ENCODE measurements around the gene NFATC3. TPM values are rescaled to one million over a fixed set of nuclear protein-coding genes. Genes with fewer than 3 reads are reported as not detected.

Gene NFATC3
- total RNA-seq, 1 donor from 2014 or later, result 33.1 TPM

DNA sequence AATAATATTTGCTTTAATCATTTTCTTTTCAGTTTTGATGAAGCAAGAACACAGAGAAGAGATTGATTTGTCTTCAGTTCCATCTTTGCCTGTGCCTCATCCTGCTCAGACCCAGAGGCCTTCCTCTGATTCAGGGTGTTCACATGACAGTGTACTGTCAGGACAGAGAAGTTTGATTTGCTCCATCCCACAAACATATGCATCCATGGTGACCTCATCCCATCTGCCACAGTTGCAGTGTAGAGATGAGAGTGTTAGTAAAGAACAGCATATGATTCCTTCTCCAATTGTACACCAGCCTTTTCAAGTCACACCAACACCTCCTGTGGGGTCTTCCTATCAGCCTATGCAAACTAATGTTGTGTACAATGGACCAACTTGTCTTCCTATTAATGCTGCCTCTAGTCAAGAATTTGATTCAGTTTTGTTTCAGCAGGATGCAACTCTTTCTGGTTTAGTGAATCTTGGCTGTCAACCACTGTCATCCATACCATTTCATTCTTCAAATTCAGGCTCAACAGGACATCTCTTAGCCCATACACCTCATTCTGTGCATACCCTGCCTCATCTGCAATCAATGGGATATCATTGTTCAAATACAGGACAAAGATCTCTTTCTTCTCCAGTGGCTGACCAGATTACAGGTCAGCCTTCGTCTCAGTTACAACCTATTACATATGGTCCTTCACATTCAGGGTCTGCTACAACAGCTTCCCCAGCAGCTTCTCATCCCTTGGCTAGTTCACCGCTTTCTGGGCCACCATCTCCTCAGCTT lies 105.8 kb downstream of the NFATC3 start:
- Mint-ChIP-seq H3K36me3 (ENCODE audit: unreplicated experiment) (peaks cover 8% of the 10 kb centered on the region), H3K9me3 (ENCODE audit: unreplicated experiment) (peaks cover 3% of the 10 kb centered on the region), H3K27ac (ENCODE audit: unreplicated experiment) (peak overlapping the region; percentile 92), H3K27me3 (ENCODE audit: unreplicated experiment) (no peaks in the 10 kb centered on the region), H3K4me1 (ENCODE audit: low read depth, unreplicated experiment) (peaks cover 12% of the 10 kb centered on the region), H3K4me3 (ENCODE audit: unreplicated experiment) (peak overlapping the region; percentile 57)
- TF ChIP-seq, protein P1, sequence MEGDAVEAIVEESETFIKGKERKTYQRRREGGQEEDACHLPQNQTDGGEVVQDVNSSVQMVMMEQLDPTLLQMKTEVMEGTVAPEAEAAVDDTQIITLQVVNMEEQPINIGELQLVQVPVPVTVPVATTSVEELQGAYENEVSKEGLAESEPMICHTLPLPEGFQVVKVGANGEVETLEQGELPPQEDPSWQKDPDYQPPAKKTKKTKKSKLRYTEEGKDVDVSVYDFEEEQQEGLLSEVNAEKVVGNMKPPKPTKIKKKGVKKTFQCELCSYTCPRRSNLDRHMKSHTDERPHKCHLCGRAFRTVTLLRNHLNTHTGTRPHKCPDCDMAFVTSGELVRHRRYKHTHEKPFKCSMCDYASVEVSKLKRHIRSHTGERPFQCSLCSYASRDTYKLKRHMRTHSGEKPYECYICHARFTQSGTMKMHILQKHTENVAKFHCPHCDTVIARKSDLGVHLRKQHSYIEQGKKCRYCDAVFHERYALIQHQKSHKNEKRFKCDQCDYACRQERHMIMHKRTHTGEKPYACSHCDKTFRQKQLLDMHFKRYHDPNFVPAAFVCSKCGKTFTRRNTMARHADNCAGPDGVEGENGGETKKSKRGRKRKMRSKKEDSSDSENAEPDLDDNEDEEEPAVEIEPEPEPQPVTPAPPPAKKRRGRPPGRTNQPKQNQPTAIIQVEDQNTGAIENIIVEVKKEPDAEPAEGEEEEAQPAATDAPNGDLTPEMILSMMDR (IDR thresholded peaks at IDR 0.05; ENCODE audit: partially characterized antibody, unreplicated experiment), result no peak
- peak; percentile 44 for DNase-seq

DNA sequence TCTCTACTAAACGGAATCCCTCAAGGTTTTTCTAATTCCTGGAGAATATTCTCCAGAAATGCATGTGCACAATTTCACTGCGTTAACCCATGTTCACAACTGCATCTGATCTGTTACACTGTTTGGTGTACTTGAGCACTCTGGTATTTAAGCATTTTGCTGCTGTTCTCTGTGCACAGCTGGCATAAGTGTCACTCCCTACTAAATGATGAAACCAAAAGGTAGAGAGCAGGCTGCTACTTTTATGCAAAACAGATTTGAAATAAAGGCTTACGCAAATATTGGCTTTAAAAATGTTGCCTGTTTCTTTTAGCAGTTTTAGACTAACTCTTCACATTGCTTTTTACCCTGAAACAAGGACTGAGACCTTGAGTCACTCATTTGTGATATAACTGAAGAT lies 109.1 kb downstream of the NFATC3 start:
- Mint-ChIP-seq H3K4me1 (ENCODE audit: low read depth, unreplicated experiment) (peaks cover 12% of the 10 kb centered on the region), H3K27ac (ENCODE audit: unreplicated experiment) (peak overlapping the region; percentile 59), H3K27me3 (ENCODE audit: unreplicated experiment) (no peaks in the 10 kb centered on the region)

DNA sequence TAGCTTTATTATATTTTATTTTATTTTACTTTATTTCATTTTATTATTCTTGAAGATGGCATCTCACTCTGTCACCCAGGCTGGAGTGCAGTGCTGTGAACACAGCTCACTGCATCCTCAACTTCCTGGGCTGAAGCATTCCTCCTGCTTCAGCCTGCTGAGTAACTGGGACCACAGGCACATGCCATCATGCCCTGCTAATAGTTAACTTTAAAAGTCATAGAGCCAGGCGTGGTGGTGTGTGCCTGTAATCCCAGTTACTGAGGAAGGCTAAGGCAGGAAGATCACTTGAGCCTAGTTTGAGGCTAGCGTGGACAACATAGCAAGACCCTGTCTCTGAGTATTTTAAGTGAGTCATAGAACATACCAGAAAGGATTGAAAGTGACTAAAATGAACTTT lies 112.1 kb downstream of the NFATC3 start:
- TF ChIP-seq, protein P1 (IDR thresholded peaks at IDR 0.05; ENCODE audit: partially characterized antibody, unreplicated experiment), result no peak
- DNase-seq, result no peak
- H3K27ac Mint-ChIP-seq (ENCODE audit: unreplicated experiment), result no peak overlapping the region
- H3K4me1 Mint-ChIP-seq (ENCODE audit: low read depth, unreplicated experiment), result peaks cover 4% of the 10 kb centered on the region
- no peaks in the 10 kb centered on the region for H3K36me3 Mint-ChIP-seq (ENCODE audit: unreplicated experiment)
- no peaks in the 10 kb centered on the region for H3K9me3 Mint-ChIP-seq (ENCODE audit: unreplicated experiment)
- H3K4me3 Mint-ChIP-seq (ENCODE audit: unreplicated experiment), result no peak overlapping the region
- no peaks in the 10 kb centered on the region for H3K27me3 Mint-ChIP-seq (ENCODE audit: unreplicated experiment)

More for the DNA sequence above, 109.1 kb downstream of the NFATC3 start:
- peaks cover 4% of the 10 kb centered on the region for H3K36me3 Mint-ChIP-seq (ENCODE audit: unreplicated experiment)
- TF ChIP-seq, protein P1 (IDR thresholded peaks at IDR 0.05; ENCODE audit: partially characterized antibody, unreplicated experiment), result no peak
- no peak overlapping the region for H3K4me3 Mint-ChIP-seq (ENCODE audit: unreplicated experiment)
- DNase-seq, result no peak
- peaks cover 2% of the 10 kb centered on the region for H3K9me3 Mint-ChIP-seq (ENCODE audit: unreplicated experiment)

DNA sequence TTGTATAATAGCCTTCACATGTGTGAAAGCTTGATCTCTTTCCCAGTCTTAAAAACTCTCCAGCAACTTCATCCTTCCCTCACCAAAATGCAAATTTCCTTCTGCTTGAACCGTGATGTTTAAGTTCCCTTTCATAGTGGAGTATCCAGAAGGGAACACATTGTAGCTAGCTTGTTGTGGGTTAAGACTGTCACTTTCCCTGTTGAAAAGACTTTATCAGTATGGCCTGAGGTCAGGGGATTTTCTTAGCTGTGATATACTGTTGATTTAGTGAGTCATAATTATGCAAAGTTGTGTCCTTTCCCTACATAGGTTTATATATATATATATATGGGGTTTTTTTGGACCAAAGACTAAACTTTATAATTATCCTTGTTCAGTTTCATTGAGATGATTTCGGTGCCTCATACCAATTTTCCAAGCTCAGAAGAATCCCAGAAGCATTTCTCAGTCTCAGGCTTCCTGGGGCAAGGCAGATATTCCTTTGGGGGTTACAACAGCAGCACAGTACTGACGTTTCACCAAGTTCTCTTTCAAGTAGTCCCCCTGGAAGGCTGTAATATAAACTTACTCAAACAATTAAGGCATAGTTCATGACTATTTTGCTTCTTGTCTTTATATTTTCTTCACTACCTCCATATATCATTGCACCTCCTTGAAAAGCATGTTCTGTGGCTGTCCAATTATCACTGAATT lies 115.1 kb downstream of the NFATC3 start:
- no peaks in the 10 kb centered on the region for H3K27me3 Mint-ChIP-seq (ENCODE audit: unreplicated experiment)
- no peaks in the 10 kb centered on the region for H3K36me3 Mint-ChIP-seq (ENCODE audit: unreplicated experiment)
- H3K27ac Mint-ChIP-seq (ENCODE audit: unreplicated experiment), result no peak overlapping the region
- H3K9me3 Mint-ChIP-seq (ENCODE audit: unreplicated experiment), result no peaks in the 10 kb centered on the region
- H3K4me1 Mint-ChIP-seq (ENCODE audit: low read depth, unreplicated experiment), result peaks cover 4% of the 10 kb centered on the region
- TF ChIP-seq, protein P1 (IDR thresholded peaks at IDR 0.05; ENCODE audit: partially characterized antibody, unreplicated experiment), result no peak
- no peak overlapping the region for H3K4me3 Mint-ChIP-seq (ENCODE audit: unreplicated experiment)
- no peak for DNase-seq

DNA sequence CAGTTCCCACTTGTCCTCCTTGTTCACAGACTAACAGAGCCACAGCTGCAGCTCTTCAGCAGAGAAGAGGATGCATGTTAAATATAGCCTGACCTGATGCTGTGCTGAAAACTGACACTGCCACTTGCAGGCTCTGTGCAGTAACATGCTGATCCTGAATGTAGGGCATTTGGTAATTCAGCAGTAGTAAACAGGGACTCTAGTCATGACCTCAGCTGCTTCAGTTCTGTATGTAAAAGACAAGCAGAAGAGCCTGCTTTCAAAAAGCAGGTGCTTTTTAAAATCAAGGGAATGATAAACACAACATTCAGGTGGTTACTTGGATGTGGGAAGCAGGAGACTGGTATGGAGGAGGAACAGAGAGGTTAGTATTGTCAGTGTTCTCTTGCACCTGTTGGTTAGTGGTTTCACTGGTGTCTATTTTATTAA lies 116.9 kb downstream of the NFATC3 start:
- Mint-ChIP-seq H3K4me3 (ENCODE audit: unreplicated experiment) (no peak overlapping the region), H3K27ac (ENCODE audit: unreplicated experiment) (peak overlapping the region; percentile 84), H3K4me1 (ENCODE audit: low read depth, unreplicated experiment) (peaks cover 4% of the 10 kb centered on the region), H3K27me3 (ENCODE audit: unreplicated experiment) (no peaks in the 10 kb centered on the region), H3K9me3 (ENCODE audit: unreplicated experiment) (no peaks in the 10 kb centered on the region), H3K36me3 (ENCODE audit: unreplicated experiment) (no peaks in the 10 kb centered on the region)
- no peak for DNase-seq
- TF ChIP-seq, protein P1 (IDR thresholded peaks at IDR 0.05; ENCODE audit: partially characterized antibody, unreplicated experiment), result no peak
